HTR-8/SVneo (cell line): ENCODE results near the gene ADAMTS3.

Source experiments
- DNase-seq: peaks from one replicate; pipeline ENCODE4 v3.0.0; 2011; ENCODE audit warnings: low spot score, mixed read lengths; ENCODE audit not compliant: insufficient read length
- FAIRE-seq: peaks from 2 replicates; lab custom pipeline; 2011; peaks lifted over from hg19 to GRCh38; lab: Jason Lieb, UNC

Gene ADAMTS3

GRCh38 chr4:72311291-72311690 is 257.7 kb downstream of the ADAMTS3 start:
- FAIRE-seq (no peak), DNase-seq (no peak)

- no peak for FAIRE-seq
- DNase-seq: no peak
These were observed 263.4 kb downstream of the ADAMTS3 start for GRCh38 chr4:72305620-72306019.

- FAIRE-seq (no peak), DNase-seq (no peak)
These were observed 263.9 kb downstream of the ADAMTS3 start for GRCh38 chr4:72305080-72305479.

- FAIRE-seq: no peak
- peak; percentile 7 for DNase-seq
These were observed 265.9 kb downstream of the ADAMTS3 start for GRCh38 chr4:72302981-72303704.

- FAIRE-seq (no peak), DNase-seq (no peak)
These were observed 267.3 kb downstream of the ADAMTS3 start for GRCh38 chr4:72301759-72302158.

- DNase-seq (no peak), FAIRE-seq (no peak)
These were observed 268.9 kb downstream of the ADAMTS3 start for GRCh38 chr4:72300126-72300525.

- FAIRE-seq (no peak), DNase-seq (peak; percentile 5)
These were observed 273.0 kb downstream of the ADAMTS3 start for GRCh38 chr4:72295966-72296557.

- DNase-seq: no peak
- no peak for FAIRE-seq
These were observed 278.3 kb downstream of the ADAMTS3 start for GRCh38 chr4:72290737-72291136.

- DNase-seq (no peak), FAIRE-seq (no peak)
These were observed 282.1 kb downstream of the ADAMTS3 start for GRCh38 chr4:72286910-72287309.

- FAIRE-seq: no peak
- DNase-seq: no peak
These were observed 282.8 kb downstream of the ADAMTS3 start for GRCh38 chr4:72286185-72286584.

- DNase-seq (no peak), FAIRE-seq (no peak)
These were observed 285.7 kb downstream of the ADAMTS3 start for GRCh38 chr4:72283357-72283756.

GRCh38 chr4:72280252-72280651 is 288.8 kb downstream of the ADAMTS3 start:
- no peak for FAIRE-seq

GRCh38 chr4:72275381-72275780 is 293.6 kb downstream of the ADAMTS3 start:
- no peak for DNase-seq
- FAIRE-seq: no peak

More at GRCh38 chr4:72280252-72280651, 288.8 kb downstream of the ADAMTS3 start:
- DNase-seq: no peak

- FAIRE-seq: no peak
These were observed 294.8 kb downstream of the ADAMTS3 start for GRCh38 chr4:72274251-72274650.

GRCh38 chr4:72255269-72255668 is 313.8 kb downstream of the ADAMTS3 start:
- no peak for DNase-seq
- FAIRE-seq: no peak

More at GRCh38 chr4:72274251-72274650, 294.8 kb downstream of the ADAMTS3 start:
- no peak for DNase-seq

- FAIRE-seq: no peak
- DNase-seq: no peak
These were observed 325.4 kb downstream of the ADAMTS3 start for GRCh38 chr4:72243641-72244040.

GRCh38 chr4:72239487-72240116 is 329.4 kb downstream of the ADAMTS3 start:
- no peak for FAIRE-seq

More at GRCh38 chr4:72239487-72240116, 329.4 kb downstream of the ADAMTS3 start:
- DNase-seq: no peak
